Thyroid gland (tissue), 4 donors: Measurements from ENCODE around the gene PAQR3. TPM values are rescaled to one million over a fixed set of nuclear protein-coding genes. Genes with fewer than 3 reads are reported as not detected.
"Not testable (repeated sequence)": the region's sequence is repeated elsewhere in the genome, so short reads cannot be mapped to it uniquely, and the experiment has no call there.

Source experiments
- DNase-seq, 2 donors: peaks; one replicate each; pipeline ENCODE4 v3.0.0-alpha.2; 2019
- H3K27ac ChIP-seq, 3 donors: fragments of 200-600 bp; sonication (generic); 1 replicate in 2 of 3; 2 replicates in 1 of 3; pipeline ENCODE4 v1.5.1; 2016 to 2019; ENCODE audit warnings: mild to moderate bottlenecking in 1 of 3, moderate library complexity in 1 of 3
- H3K27me3 ChIP-seq: fragments of 200-600 bp; sonication (generic); one replicate; pipeline ENCODE4 v1.5.1; 2019
- H3K36me3 ChIP-seq, 2 donors: fragments of 200-600 bp; sonication (generic); one replicate each; pipeline ENCODE4 v1.5.1; 2016 to 2019
- H3K4me1 ChIP-seq, 2 donors: fragments of 200-600 bp; sonication (generic); one replicate each; pipeline ENCODE4 v1.5.1; 2017 to 2019
- H3K4me3 ChIP-seq, 3 donors: fragments of 200-600 bp; sonication (generic); replicated peaks in 1 of 3; 1 replicate in 2 of 3; 2 replicates in 1 of 3; pipeline ENCODE4 v1.5.1; 2016; ENCODE audit warnings: mild to moderate bottlenecking in 1 of 3
- H3K9me3 ChIP-seq: fragments of 200-600 bp; sonication (generic); one replicate; pipeline ENCODE4 v1.5.1; 2017
- POLR2A ChIP-seq, 2 donors: fragments of 450-650 bp; IDR thresholded peaks; one replicate each; pipeline ENCODE4 v1.6.1; 2017; ENCODE audit warnings: antibody characterized with exemption in 2 of 2, mild to moderate bottlenecking in 2 of 2, moderate library complexity in 1 of 2
- WGBS, 2 donors: methylation state at CpG; one replicate each; pipeline ENCODE4 v1.1.5; 2017; 5-methylcytosine and 5-hydroxymethylcytosine counted together
- intact Hi-C: fragments of 100-400 bp; cut with DNase I; formaldehyde crosslinking; loops from one replicate; pipeline ENCODE4 v1.15.1; 2023
- total RNA-seq, 4 donors: library from RNA; depleted of rRNA; stranded (reverse); fragments of >200 nt; gene quantifications; one replicate each; pipeline ENCODE4 v1.2.3, GENCODE V29; 2016
- TF ChIP-seq, protein P1 (sequence below), 6 experiments: fragments of 200-600 bp in 3 of 6; fragments of 450-650 bp in 3 of 6; sonication (generic) in 3 of 6; IDR thresholded peaks; one replicate each; pipeline ENCODE4 v1.5.1; 2016 to 2019; ENCODE audit warnings: antibody characterized with exemption in 6 of 6, mild to moderate bottlenecking in 2 of 6, inconsistent platforms in 1 of 6, moderate library complexity in 1 of 6

Gene PAQR3
- total RNA-seq, 4 donors from 2014 or later, result 12.5 to 18.8 (median 15.2) TPM

DNA sequence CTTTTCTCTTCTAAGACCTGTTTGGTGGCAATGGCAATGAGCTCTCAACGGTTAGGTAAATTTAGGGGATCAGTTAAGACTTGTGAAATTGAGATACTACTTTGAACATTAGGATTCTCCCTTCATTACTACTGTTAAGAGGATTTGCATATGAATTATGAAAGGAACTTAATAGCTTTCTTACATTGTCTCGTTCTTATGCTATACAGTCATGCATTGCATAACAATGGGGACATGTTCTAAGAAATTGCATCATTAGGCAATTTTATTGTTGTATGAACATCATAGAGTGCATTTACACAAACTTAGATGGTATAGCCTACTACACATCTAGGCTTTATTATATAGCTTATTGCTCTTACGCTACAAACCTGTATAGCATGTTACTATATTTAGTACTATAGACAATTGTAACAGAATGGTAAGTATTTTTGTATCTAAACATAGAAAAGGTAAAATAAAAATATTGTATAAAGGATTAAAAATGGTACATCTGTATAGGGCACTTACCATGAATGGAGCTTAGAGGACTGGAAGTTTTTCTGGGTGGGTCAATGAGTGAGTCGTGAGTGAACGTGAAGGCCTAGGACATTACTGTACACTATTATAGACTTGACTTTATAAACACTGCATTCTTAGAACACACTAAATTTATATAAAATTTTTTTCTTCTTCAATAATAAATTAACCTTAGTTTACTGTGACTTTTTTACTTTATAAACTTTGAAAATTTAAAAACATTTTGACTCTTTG lies 62.5 kb downstream of the PAQR3 start:
- Histone ChIP-seq H3K4me1 (no peaks in the 10 kb centered on the region), H3K27me3 (no peaks in the 10 kb centered on the region), H3K4me3 (no peak overlapping the region), H3K36me3 (peaks cover 7 to 14% of the 10 kb centered on the region in 2 donors), H3K9me3 (no peaks in the 10 kb centered on the region), H3K27ac (no peak overlapping the region)
- DNase-seq, result no peak
- intact Hi-C loops, result no loop called here
- 92 to 94% methylated on average over 5 of the region's 5 CpGs for WGBS, 2 donors
- TF ChIP-seq, protein P1, sequence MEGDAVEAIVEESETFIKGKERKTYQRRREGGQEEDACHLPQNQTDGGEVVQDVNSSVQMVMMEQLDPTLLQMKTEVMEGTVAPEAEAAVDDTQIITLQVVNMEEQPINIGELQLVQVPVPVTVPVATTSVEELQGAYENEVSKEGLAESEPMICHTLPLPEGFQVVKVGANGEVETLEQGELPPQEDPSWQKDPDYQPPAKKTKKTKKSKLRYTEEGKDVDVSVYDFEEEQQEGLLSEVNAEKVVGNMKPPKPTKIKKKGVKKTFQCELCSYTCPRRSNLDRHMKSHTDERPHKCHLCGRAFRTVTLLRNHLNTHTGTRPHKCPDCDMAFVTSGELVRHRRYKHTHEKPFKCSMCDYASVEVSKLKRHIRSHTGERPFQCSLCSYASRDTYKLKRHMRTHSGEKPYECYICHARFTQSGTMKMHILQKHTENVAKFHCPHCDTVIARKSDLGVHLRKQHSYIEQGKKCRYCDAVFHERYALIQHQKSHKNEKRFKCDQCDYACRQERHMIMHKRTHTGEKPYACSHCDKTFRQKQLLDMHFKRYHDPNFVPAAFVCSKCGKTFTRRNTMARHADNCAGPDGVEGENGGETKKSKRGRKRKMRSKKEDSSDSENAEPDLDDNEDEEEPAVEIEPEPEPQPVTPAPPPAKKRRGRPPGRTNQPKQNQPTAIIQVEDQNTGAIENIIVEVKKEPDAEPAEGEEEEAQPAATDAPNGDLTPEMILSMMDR (IDR thresholded peaks at IDR 0.05), result no peak
- TF ChIP-seq POLR2A (IDR thresholded peaks at IDR 0.05), result no peak

DNA sequence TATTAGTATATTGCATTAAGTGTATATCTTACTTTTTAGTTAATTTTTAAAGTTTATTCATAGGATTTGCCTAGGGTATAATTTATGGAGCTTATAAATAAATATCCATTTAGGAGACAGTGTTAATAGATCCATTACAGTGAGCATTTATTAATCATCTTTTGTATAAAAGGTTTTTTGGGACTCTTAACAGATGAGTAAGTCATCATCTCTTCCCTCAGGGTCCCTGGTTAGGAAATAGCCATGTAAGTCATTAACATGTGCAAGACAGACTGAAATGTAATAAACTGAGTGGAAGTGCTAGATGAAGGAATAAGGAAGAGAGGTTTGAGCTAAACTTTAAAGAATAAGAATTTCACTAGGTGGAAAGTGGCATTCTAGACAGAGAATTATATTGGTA lies 69.2 kb downstream of the PAQR3 start:
- no peaks in the 10 kb centered on the region for H3K27me3 ChIP-seq

GRCh38 chr4:78868712-78869111 lies 70.5 kb downstream of the PAQR3 start:
- not testable (repeated sequence) for H3K9me3 ChIP-seq, H3K27me3 ChIP-seq, DNase-seq, H3K4me1 ChIP-seq, H3K4me3 ChIP-seq, H3K27ac ChIP-seq
- 93 to 98% methylated on average over 5 of the region's 5 CpGs for WGBS, 2 donors
- intact Hi-C loops, result loop anchor here (2.0 to 5.0 kb wide), 2 partner anchors 96 to 256 kb away; no protein-coding TSS in a partner anchor
- H3K36me3 ChIP-seq, result peaks cover 7 to 15% of the 10 kb centered on the region in 2 donors

More for the DNA sequence above, 69.2 kb downstream of the PAQR3 start:
- H3K4me1 ChIP-seq, result no peaks in the 10 kb centered on the region
- H3K4me3 ChIP-seq, result no peak overlapping the region
- H3K27ac ChIP-seq, result no peak overlapping the region
- intact Hi-C loops, result no loop called here
- TF ChIP-seq, protein P1 (IDR thresholded peaks at IDR 0.05), result no peak
- TF ChIP-seq POLR2A (IDR thresholded peaks at IDR 0.05), result no peak
- DNase-seq, result no peak
- peaks cover 7 to 15% of the 10 kb centered on the region in 2 donors for H3K36me3 ChIP-seq
- no peaks in the 10 kb centered on the region for H3K9me3 ChIP-seq

GRCh38 chr4:78865451-78865850 lies 73.8 kb downstream of the PAQR3 start:
- intact Hi-C loops, result loop anchor here (5.0 kb wide), 1 partner anchor 253 kb away; no protein-coding TSS in a partner anchor
- no peaks in the 10 kb centered on the region for H3K36me3 ChIP-seq
- H3K9me3 ChIP-seq, result no peaks in the 10 kb centered on the region
- H3K27ac ChIP-seq, result no peak overlapping the region
- H3K4me3 ChIP-seq, result no peak overlapping the region
- no peaks in the 10 kb centered on the region for H3K4me1 ChIP-seq
- H3K27me3 ChIP-seq, result no peaks in the 10 kb centered on the region
- TF ChIP-seq, protein P1 (IDR thresholded peaks at IDR 0.05), result no peak
- TF ChIP-seq POLR2A (IDR thresholded peaks at IDR 0.05), result no peak
- 72 to 96% methylated on average over 2 of the region's 2 CpGs for WGBS, 2 donors
- no peak for DNase-seq

DNA sequence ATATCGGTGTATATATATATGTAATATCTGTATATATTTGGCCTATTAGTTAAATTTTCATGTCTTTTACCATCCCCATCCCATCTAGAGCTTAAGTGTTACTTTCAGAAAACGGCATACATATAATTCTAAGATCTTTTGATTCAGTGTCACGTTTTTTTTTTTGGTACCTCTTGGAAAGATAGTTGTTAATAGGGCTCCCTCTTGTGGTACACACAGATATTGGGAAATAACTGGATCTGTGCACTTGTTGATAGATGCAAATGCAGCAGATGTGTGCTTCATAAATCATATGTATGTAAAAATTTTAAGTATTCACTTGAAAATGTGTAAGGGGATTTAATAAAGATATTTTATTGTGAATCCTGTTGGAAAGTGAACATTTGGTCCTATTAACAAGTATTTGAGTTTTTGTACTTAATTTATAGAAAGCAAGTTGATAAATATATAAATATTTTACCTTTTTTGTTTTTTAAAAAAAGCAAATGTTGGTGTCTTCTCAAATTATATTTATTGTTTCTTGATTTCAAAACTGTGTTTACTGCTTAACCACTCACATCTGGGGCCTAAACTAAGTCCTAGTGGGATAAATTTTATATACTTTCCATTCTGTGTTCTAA lies 74.7 kb downstream of the PAQR3 start:
- Histone ChIP-seq H3K36me3 (no peaks in the 10 kb centered on the region), H3K27ac (no peak overlapping the region), H3K27me3 (no peaks in the 10 kb centered on the region), H3K4me3 (no peak overlapping the region), H3K4me1 (no peaks in the 10 kb centered on the region), H3K9me3 (no peaks in the 10 kb centered on the region)
- DNase-seq, result no peak
- TF ChIP-seq POLR2A (IDR thresholded peaks at IDR 0.05), result no peak
- TF ChIP-seq, protein P1 (IDR thresholded peaks at IDR 0.05), result peak; percentile 42 to 89 (median 66)
- intact Hi-C loops, result loop anchor here (5.0 kb wide), 1 partner anchor 252 kb away; no protein-coding TSS in a partner anchor
- WGBS, 2 donors, result 33 to 34% methylated on average over 3 of the region's 3 CpGs
